ENCODE measurements around the gene KRT15. TPM values are rescaled to one million over a fixed set of nuclear protein-coding genes. Genes with fewer than 3 reads are reported as not detected.

KRT15 gene
- total RNA-seq, 1 donor from 2014 or later = 0.32 TPM

DNA sequence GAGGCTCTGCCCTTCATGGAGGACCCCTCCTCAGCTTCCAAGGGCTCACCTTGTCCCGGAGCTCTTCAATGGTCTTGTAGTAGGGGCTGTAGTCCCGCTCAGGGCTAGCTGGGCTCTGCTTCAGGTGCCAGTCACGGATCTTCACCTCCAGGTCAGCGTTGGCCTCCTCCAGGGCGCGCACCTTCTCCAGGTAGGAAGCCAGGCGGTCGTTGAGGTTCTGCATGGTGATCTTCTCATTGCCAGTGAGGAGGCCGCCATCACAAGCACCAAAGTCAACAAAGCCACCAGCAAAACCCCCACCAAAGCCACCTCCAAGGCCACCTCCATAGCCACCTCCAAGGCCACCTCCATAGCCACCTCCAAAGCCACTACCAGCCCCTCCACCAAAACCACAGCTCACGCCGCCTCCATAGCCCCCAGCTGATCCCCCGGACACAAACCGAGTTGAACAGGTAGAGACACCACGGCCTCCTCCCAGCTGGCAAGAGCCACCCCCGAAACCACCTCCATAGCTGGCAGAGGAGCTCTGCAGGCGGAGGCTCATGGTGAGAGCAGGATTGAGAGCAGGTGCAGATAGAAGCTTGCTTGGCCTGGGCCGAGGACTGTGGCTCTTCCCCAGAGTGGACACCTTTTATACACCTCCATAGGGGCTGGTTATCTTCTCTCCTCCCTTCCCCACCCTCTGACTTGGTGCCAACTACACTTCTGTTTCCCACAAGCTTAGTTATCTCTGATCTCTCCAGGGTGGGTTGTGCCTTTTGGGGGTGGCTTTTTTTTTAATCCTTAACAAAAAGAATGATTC lies 13.5 kb downstream of the KRT15 start, which contains the start of gene KRT13:
TSS of gene KRT13 (minus strand) at position 606 of the 802 bp plus-strand sequence. CDS start at position 544, 62 bp downstream.
- Histone ChIP-seq H3K27ac (no peak within 1 kb of the TSS), H3K27me3 (no peaks in the 10 kb centered on the region), H3K4me3 (no peak within 1 kb of the TSS), H3K36me3 (no peaks in the 10 kb centered on the region), H3K9me3 (no peaks in the 10 kb centered on the region), H3K4me1 (no peaks in the 10 kb centered on the region)
- TF ChIP-seq, protein P1, sequence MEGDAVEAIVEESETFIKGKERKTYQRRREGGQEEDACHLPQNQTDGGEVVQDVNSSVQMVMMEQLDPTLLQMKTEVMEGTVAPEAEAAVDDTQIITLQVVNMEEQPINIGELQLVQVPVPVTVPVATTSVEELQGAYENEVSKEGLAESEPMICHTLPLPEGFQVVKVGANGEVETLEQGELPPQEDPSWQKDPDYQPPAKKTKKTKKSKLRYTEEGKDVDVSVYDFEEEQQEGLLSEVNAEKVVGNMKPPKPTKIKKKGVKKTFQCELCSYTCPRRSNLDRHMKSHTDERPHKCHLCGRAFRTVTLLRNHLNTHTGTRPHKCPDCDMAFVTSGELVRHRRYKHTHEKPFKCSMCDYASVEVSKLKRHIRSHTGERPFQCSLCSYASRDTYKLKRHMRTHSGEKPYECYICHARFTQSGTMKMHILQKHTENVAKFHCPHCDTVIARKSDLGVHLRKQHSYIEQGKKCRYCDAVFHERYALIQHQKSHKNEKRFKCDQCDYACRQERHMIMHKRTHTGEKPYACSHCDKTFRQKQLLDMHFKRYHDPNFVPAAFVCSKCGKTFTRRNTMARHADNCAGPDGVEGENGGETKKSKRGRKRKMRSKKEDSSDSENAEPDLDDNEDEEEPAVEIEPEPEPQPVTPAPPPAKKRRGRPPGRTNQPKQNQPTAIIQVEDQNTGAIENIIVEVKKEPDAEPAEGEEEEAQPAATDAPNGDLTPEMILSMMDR (IDR thresholded peaks at IDR 0.05) = no peak
- DNase-seq (ENCODE audit: low spot score in 2 of 2) = no peak
- intact Hi-C loops (cut with DNase I) = no loop called here

DNA sequence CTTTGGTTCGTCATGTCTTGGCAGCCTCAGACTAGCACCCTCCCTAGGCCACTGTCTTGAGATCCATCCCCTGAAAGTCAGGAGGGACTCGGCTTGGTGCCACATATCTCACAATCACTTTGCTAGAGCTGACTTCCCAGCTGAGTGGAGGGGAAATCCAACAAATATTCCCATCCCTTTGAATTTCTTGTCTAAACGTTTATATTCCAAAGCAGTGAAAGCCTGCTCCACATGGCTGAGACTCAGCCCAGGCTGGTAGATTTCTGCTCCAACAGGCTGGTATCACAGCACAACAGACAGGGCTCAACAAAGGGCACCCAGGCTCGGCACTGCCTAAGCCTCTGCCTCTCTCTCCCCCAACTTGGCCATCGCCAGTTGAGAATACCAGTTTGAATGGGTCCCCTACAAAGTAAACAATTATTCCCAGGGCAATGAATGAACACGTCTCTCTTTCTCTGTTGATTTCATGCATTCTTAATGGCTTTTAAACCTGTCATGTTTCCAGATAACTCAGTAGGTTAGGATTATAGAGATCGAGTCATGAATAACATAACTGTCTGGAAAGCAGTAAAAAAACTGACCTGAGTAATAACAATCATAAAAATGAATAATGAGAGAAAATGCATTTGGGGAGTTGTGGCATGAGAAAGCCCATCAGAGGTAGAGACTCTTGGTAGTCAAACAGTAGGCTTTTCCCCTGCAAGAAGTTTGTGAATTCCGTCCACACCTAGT lies 14.3 kb downstream of the KRT15 start:
- Histone ChIP-seq H3K36me3 (no peaks in the 10 kb centered on the region), H3K9me3 (no peaks in the 10 kb centered on the region), H3K27ac (no peak overlapping the region), H3K4me1 (no peaks in the 10 kb centered on the region), H3K27me3 (no peaks in the 10 kb centered on the region), H3K4me3 (no peak overlapping the region)
- TF ChIP-seq, protein P1 (IDR thresholded peaks at IDR 0.05) = no peak
- DNase-seq (ENCODE audit: low spot score in 2 of 2) = no peak
- intact Hi-C loops (cut with DNase I) = no loop called here

DNA sequence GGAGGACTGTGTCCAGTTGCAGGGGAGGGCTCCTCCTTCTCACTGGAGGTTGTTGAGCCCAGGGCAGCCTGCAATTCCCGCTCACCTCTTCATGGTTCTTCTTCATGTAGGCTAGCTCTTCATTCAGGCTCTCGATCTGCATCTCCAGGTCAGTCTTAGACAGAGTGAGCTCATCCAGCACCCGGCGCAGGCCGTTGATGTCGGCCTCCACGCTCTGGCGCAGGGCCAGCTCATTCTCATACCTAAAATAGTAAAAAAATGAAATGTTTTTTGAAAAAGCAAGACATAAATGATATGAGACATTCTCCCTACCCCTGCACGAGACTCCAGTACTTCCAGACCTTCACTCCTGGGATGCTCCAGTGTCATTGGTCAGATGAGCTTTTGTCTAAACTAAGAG lies 15.5 kb downstream of the KRT15 start:
- Histone ChIP-seq H3K4me1 (no peaks in the 10 kb centered on the region), H3K4me3 (no peak overlapping the region), H3K36me3 (no peaks in the 10 kb centered on the region), H3K27ac (no peak overlapping the region), H3K27me3 (no peaks in the 10 kb centered on the region), H3K9me3 (no peaks in the 10 kb centered on the region)
- DNase-seq (ENCODE audit: low spot score in 2 of 2) = no peak
- intact Hi-C loops (cut with DNase I) = no loop called here
- TF ChIP-seq, protein P1 (IDR thresholded peaks at IDR 0.05) = no peak

DNA sequence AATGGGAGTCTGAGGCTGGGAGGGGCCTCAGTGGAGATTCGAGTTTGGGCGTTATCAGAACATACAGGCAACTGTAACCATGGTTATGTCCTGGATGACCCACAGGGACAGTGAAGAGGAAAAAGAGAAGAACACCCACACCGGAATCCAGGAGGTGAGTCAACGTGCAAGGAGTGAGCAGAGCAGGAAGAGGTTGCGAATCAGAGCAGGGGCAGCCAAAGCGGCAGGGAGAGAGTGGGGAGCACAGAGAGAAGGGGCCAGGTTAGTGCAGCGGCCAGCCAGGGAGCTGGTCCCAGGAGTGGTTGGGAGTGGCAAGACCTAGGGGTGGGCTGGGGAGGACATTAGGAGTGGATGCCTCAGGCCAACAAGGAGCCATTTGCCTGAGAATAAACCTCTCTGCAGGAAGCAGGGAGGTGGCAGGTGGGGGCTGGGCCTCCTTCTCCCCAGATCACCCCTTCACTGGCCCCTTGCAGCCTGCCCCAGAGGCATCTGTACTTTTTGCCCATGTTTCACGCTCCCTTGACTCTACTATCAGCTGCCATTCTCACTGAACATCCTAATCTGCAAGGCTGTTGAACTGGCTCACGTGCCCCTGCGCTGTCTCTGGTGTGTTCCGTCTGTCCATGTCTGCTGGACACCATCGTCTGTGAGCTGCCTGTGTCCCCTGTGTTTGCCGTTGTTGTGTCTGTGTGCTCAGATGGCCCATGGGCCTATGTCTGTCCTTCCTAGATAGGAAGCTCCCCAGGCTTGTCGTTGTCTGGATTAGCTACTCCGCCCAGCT lies 18.4 kb downstream of the KRT15 start:
- H3K9me3 ChIP-seq = no peaks in the 10 kb centered on the region
- no peak overlapping the region for H3K27ac ChIP-seq
- DNase-seq (ENCODE audit: low spot score in 2 of 2) = no peak
- H3K36me3 ChIP-seq = no peaks in the 10 kb centered on the region
- no peaks in the 10 kb centered on the region for H3K4me1 ChIP-seq
- no peaks in the 10 kb centered on the region for H3K27me3 ChIP-seq
- intact Hi-C loops (cut with DNase I) = no loop called here
- TF ChIP-seq, protein P1 (IDR thresholded peaks at IDR 0.05) = no peak
- H3K4me3 ChIP-seq = no peak overlapping the region

DNA sequence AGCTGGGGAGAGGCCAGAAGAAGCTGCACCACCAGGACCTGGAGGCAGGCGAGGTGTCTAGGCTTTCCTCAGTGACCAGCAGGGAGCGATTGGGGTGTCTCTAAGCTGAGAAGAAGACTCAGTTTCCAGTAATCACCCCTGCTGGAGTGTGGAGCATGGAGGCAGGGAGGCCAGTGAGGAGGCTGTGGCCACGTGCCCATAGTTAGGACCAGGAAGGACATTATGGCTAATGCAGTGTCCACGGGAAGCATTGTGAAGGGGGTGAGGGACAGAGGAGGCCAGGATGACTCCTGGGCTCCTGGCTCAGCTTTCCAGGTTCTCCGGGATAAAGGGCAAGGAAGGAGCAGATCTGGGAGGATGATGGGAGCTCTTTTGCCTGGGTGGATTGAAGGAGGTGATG lies 19.0 kb downstream of the KRT15 start:
- no peaks in the 10 kb centered on the region for H3K36me3 ChIP-seq
- no peaks in the 10 kb centered on the region for H3K27me3 ChIP-seq
- no peak overlapping the region for H3K4me3 ChIP-seq
- no peak for DNase-seq (ENCODE audit: low spot score in 2 of 2)
- intact Hi-C loops (cut with DNase I) = no loop called here
- TF ChIP-seq, protein P1 (IDR thresholded peaks at IDR 0.05) = no peak
- no peak overlapping the region for H3K27ac ChIP-seq
- H3K4me1 ChIP-seq = no peaks in the 10 kb centered on the region
- no peaks in the 10 kb centered on the region for H3K9me3 ChIP-seq
